Ovary (tissue), 9 donors: ENCODE results near the gene SLC18A3. TPM values are rescaled to one million over a fixed set of nuclear protein-coding genes. Genes with fewer than 3 reads are reported as not detected.

Source experiments
- DNase-seq, 5 donors: peaks; one replicate each; pipeline ENCODE4 v3.0.0-alpha.2; 2019 to 2020
- H3K27ac ChIP-seq, 2 donors: fragments of 200-600 bp; one replicate each; pipeline versions ENCODE4 v1.5.1 to v1.8.0; 2019 to 2022
- H3K27me3 ChIP-seq: fragments of 200-600 bp; one replicate; pipeline ENCODE4 v1.8.0; 2022
- H3K36me3 ChIP-seq: fragments of 200-600 bp; sonication (generic); one replicate; pipeline ENCODE4 v1.5.1; 2019
- H3K4me1 ChIP-seq: one replicate; pipeline ENCODE4 v1.8.1; 2013; ENCODE audit warnings: mild to moderate bottlenecking, moderate library complexity; ENCODE audit not compliant: insufficient read depth
- H3K4me3 ChIP-seq: fragments of 200-600 bp; sonication (generic); one replicate; pipeline ENCODE4 v1.5.1; 2017
- H3K9me3 ChIP-seq, 2 donors: fragments of 200-600 bp in 1 of 2; sonication (generic) in 1 of 2; one replicate each; pipeline versions ENCODE4 v1.5.1 to v1.8.1; 2013 to 2019; ENCODE audit warnings: mild to moderate bottlenecking in 1 of 2, moderate library complexity in 1 of 2
- EP300 ChIP-seq: sonication (generic); formaldehyde crosslinking; IDR thresholded peaks from one replicate; pipeline ENCODE4 v1.6.1; 2017; ENCODE audit warnings: antibody characterized with exemption
- POLR2A ChIP-seq: fragments of 450-650 bp; IDR thresholded peaks from one replicate; pipeline ENCODE4 v1.6.1; 2017; ENCODE audit warnings: antibody characterized with exemption, mild to moderate bottlenecking, moderate library complexity
- WGBS, 3 donors: extraction: QIAGEN DNeasy Blood & Tissue Kit in 1 of 3; methylation state at CpG; one replicate each; pipeline versions ENCODE4 v1.1.5 to v1.1.7; 2013 to 2017; 5-methylcytosine and 5-hydroxymethylcytosine counted together
- intact Hi-C, 4 donors: fragments of 100-400 bp; cut with DNase I; formaldehyde crosslinking; loops; one replicate each; pipeline versions ENCODE4 v1.11.0 to v1.15.1; 2022 to 2023
- polyA plus RNA-seq, 2 donors: library from polyadenylated mRNA; stranded (reverse); fragments of 200-250 nt in 1 of 2; fragments of 350-450 nt in 1 of 2; fragmentation: Illumina TruSeq in 1 of 2; extraction: RNeasy Lipid Tissue Mini Kit (QIAGEN cat#74804) in 1 of 2; gene quantifications; one replicate each; pipeline ENCODE4 v1.2.3, GENCODE V29; 2013 to 2014
- total RNA-seq, 7 donors: library from RNA; depleted of rRNA in 2 of 7; stranded (reverse); fragments of >200 nt in 2 of 7; fragmentation: NEBNext Ultra II Directional in 3 of 7; extraction: Animal tissue kit (Norgen Biotek cat#: 25700) in 3 of 7; gene quantifications; one replicate each; pipeline versions ENCODE4 v1.1.0 to v1.2.4, GENCODE V29; 2016 to 2023
- TF ChIP-seq, protein P1 (sequence below), 3 donors: fragments of 450-650 bp in 2 of 3; fragments of 200-600 bp in 1 of 3; IDR thresholded peaks; one replicate each; pipeline versions ENCODE4 v1.5.1 to v1.8.0; 2016 to 2022; ENCODE audit warnings: antibody characterized with exemption in 3 of 3, mild to moderate bottlenecking in 1 of 3
- donor health status: DM: no; HTN: no; CAD: no; lungs with moderate emphysema.
- donor health status: DM: no; HTN: no; CAD: no.
- donor health status: Bipolar disorder and iron deficiency.
- donor health status: DM: yes; HTN: yes; CAD: no.
- donor health status: DM: no; HTN: no; CAD: no.
- donor health status: DM: yes; HTN: yes; CAD: no.

SLC18A3 gene
- total and polyA plus RNA-seq, 9 donors = not detected

DNA sequence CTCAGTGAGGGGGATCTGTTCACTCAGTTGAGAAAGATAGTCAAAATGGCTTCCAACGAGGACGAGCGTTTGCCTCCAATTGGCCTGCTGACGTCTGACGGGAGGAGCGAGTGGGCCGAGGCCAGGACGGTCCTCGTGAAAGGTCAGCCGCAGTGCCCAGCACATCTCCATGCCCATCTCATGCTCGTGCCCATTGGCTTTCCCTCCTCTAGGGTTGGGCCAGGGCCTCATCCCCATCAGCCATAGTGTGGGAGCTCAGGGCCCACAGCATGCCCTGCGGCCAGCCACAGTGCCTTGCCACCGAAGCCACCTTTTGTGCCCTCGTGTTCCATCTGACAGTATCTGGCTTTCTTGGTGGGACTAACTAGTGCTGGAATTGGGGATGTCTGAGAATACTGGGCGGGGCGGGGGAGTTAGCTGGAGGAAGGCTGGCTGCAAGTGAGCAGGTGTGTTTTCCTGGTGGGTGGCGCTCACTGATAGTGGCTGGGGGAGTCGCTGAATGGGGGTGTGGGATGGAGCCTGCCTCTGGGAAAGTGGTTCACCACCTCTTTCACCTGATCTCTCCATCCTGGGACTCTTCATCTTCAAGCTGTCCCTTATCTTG lies 17.6 kb downstream of the SLC18A3 start:
- Histone ChIP-seq H3K4me3 (no peak overlapping the region), H3K4me1 (no peaks in the 10 kb centered on the region), H3K27me3 (no peaks in the 10 kb centered on the region), H3K27ac (no peak overlapping the region), H3K9me3 (no peaks in the 10 kb centered on the region), H3K36me3 (no peaks in the 10 kb centered on the region)
- 84 to 87% (median 86%) methylated on average over 18 of the region's 18 CpGs for WGBS, 3 donors
- no peak for TF ChIP-seq POLR2A
- TF ChIP-seq, protein P1, sequence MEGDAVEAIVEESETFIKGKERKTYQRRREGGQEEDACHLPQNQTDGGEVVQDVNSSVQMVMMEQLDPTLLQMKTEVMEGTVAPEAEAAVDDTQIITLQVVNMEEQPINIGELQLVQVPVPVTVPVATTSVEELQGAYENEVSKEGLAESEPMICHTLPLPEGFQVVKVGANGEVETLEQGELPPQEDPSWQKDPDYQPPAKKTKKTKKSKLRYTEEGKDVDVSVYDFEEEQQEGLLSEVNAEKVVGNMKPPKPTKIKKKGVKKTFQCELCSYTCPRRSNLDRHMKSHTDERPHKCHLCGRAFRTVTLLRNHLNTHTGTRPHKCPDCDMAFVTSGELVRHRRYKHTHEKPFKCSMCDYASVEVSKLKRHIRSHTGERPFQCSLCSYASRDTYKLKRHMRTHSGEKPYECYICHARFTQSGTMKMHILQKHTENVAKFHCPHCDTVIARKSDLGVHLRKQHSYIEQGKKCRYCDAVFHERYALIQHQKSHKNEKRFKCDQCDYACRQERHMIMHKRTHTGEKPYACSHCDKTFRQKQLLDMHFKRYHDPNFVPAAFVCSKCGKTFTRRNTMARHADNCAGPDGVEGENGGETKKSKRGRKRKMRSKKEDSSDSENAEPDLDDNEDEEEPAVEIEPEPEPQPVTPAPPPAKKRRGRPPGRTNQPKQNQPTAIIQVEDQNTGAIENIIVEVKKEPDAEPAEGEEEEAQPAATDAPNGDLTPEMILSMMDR (IDR thresholded peaks at IDR 0.05) = no peak
- no peak for TF ChIP-seq EP300
- intact Hi-C loops = no loop called here
- peak in 1 of 5 donors; percentile 10 for DNase-seq

DNA sequence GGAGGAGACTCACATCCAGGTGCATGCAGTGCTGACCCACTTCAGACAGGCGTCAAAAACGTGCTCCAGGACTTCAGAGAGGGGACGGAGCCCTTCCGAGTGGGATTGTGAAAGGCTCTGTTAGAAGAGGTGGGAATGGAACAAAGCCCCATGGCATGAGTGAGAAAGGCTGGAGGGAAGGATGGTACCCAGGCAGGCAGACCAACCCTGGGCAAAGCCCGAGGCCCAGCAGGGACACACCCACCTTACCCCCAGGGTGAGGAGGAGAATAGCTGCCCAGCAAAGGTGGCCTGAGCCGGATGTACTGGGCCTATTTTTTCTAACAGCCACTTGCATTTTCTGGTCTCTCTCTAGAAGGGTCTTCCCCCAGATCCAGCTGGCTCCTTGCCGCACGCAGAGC lies 18.5 kb downstream of the SLC18A3 start:
- Histone ChIP-seq H3K27me3 (no peaks in the 10 kb centered on the region), H3K27ac (no peak overlapping the region), H3K36me3 (no peaks in the 10 kb centered on the region), H3K9me3 (no peaks in the 10 kb centered on the region), H3K4me1 (no peaks in the 10 kb centered on the region), H3K4me3 (no peak overlapping the region)
- TF ChIP-seq EP300 (no peak), POLR2A (no peak)
- TF ChIP-seq, protein P1 (IDR thresholded peaks at IDR 0.05) = no peak
- DNase-seq = peak in 1 of 5 donors; percentile 11
- WGBS, 3 donors = 82 to 88% (median 86%) methylated on average over 8 of the region's 8 CpGs
- intact Hi-C loops = no loop called here

DNA sequence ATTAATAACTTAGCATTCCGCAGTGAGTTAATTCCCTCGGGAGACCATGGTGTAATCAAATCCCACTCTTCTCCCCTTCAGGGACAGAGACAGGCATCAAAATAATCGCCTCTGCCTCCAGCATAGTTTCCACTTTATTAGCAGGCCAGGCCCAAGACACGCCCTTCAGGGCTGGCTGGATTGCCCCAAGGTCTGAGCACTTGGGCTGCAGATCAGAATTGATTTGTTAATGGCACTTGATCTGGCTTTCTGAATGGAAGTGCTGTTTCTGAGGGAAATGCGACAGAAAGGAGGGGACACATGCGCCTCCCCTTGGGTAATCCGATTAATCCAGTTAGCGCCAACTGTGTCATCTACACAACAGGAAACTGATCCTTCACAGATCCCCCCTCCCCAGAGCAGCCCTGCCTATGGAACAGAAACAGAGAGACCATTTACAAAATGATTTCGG lies 19.3 kb downstream of the SLC18A3 start:
- H3K9me3 ChIP-seq = no peaks in the 10 kb centered on the region
- no peaks in the 10 kb centered on the region for H3K36me3 ChIP-seq
- no peaks in the 10 kb centered on the region for H3K4me1 ChIP-seq
- intact Hi-C loops = no loop called here
- TF ChIP-seq EP300 = no peak
- TF ChIP-seq POLR2A = no peak
- TF ChIP-seq, protein P1 (IDR thresholded peaks at IDR 0.05) = no peak
- no peak overlapping the region for H3K27ac ChIP-seq
- WGBS, 3 donors = 74 to 81% (median 80%) methylated on average over 9 of the region's 9 CpGs
- no peak overlapping the region for H3K4me3 ChIP-seq
- peak in 1 of 5 donors; percentile 3 for DNase-seq
- H3K27me3 ChIP-seq = no peaks in the 10 kb centered on the region

DNA sequence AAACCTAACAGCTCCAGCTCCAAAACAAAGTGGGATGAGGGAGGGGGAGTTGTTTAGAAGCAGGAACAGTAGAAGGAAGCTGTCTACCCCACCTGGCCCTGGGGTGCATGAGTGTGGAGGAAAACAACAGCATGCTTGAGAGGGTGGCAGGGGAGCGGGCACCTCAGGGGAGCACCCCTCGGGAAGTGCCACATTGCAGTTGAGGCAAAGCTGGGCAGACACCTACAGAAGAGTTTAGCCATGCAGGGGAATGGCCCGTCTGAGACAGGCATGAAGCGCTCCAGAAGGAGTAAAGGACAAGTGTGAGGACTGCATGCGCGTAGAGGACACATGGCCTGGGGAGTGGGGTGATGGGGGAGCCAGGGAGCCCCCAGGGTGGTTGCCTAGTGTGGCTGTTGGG lies 21.9 kb downstream of the SLC18A3 start:
- WGBS, 3 donors = 87 to 89% (median 88%) methylated on average over 6 of the region's 6 CpGs
- intact Hi-C loops = no loop called here

More for the DNA sequence above, 21.9 kb downstream of the SLC18A3 start:
- H3K27me3 ChIP-seq = no peaks in the 10 kb centered on the region
- no peaks in the 10 kb centered on the region for H3K4me1 ChIP-seq
- DNase-seq = peak in 1 of 5 donors; percentile 7
- no peaks in the 10 kb centered on the region for H3K9me3 ChIP-seq
- TF ChIP-seq, protein P1 (IDR thresholded peaks at IDR 0.05) = no peak
- TF ChIP-seq POLR2A = no peak
- TF ChIP-seq EP300 = no peak
- no peak overlapping the region for H3K27ac ChIP-seq
- no peaks in the 10 kb centered on the region for H3K36me3 ChIP-seq
- no peak overlapping the region for H3K4me3 ChIP-seq
